HL-60 (cell line): Measurements from ENCODE around the gene PCDHGA1.

Experiments
- DNase-seq, 2 experiments: peaks; one replicate each; pipeline ENCODE4 v3.0.0-alpha.2; 2010 to 2020; ENCODE audit warnings: low read depth in 1 of 2, low spot score in 1 of 2
- H3K27ac ChIP-seq: fragments of 250-450 bp; sonication (Bioruptor Pico); replicated peaks from 2 replicates; pipeline ENCODE4 v1.5.1; 2020; ENCODE audit warnings: mild to moderate bottlenecking, moderate library complexity
- H3K27me3 ChIP-seq: fragments of 250-450 bp; sonication (Bioruptor Pico); 2 replicates; pipeline ENCODE4 v1.5.1; 2021; ENCODE audit warnings: mild to moderate bottlenecking, moderate library complexity; ENCODE audit not compliant: insufficient read depth, poor library complexity, severe bottlenecking
- H3K4me3 ChIP-seq: replicated peaks from 2 replicates; pipeline ENCODE4 v1.5.1; 2011; ENCODE audit warnings: mild to moderate bottlenecking, control low read depth, low read length; ENCODE audit not compliant: insufficient read depth
- CTCF ChIP-seq: IDR thresholded peaks from one replicate; pipeline ENCODE4 v1.5.1; 2011; ENCODE audit warnings: low read length, control low read depth, inconsistent platforms; ENCODE audit not compliant: insufficient read depth
- GABPA ChIP-seq: IDR thresholded peaks from 2 replicates; pipeline ENCODE4 v1.6.1; 2012; ENCODE audit warnings: low read depth
- POLR2AphosphoS5 ChIP-seq: IDR thresholded peaks from 2 replicates; pipeline ENCODE4 v1.6.1; 2012; ENCODE audit warnings: low read depth
- REST ChIP-seq: IDR thresholded peaks from 2 replicates; pipeline ENCODE4 v1.6.1; 2012; ENCODE audit warnings: low read depth; ENCODE audit not compliant: insufficient replicate concordance
- SPI1 ChIP-seq: IDR thresholded peaks from 2 replicates; pipeline ENCODE4 v1.6.1; 2012; ENCODE audit warnings: low read depth, mild to moderate bottlenecking, borderline replicate concordance

PCDHGA1 gene

GRCh38 chr5:141487131-141487530, 156.8 kb downstream of the PCDHGA1 start:
- no peak overlapping the region for H3K4me3 ChIP-seq
- TF ChIP-seq CTCF (no peak), REST (no peak), SPI1 (no peak), GABPA (no peak), POLR2AphosphoS5 (no peak)
- no peak overlapping the region for H3K27ac ChIP-seq
- no peak for DNase-seq
- H3K27me3 ChIP-seq = peaks cover 51% of the 10 kb centered on the region

- no peak for DNase-seq
- Histone ChIP-seq H3K27me3 (peaks cover 59% of the 10 kb centered on the region), H3K27ac (no peak within 1 kb of the TSS), H3K4me3 (no peak within 1 kb of the TSS)
- no peak for TF ChIP-seq GABPA
- TF ChIP-seq SPI1 = no peak
- TF ChIP-seq CTCF = no peak
- no peak for TF ChIP-seq POLR2AphosphoS5
- TF ChIP-seq REST = no peak
These were observed 158.6 kb downstream of the PCDHGA1 start, which contains the start of gene PCDHGC5 for GRCh38 chr5:141488591-141489561. TSS of gene PCDHGC5 (plus strand) at chr5:141489081. CDS start at chr5:141489241, 160 bp downstream.

- DNase-seq = no peak
- Histone ChIP-seq H3K27ac (no peak overlapping the region), H3K4me3 (no peak overlapping the region), H3K27me3 (peaks cover 50% of the 10 kb centered on the region)
- TF ChIP-seq CTCF = no peak
- TF ChIP-seq SPI1 = no peak
- no peak for TF ChIP-seq POLR2AphosphoS5
- no peak for TF ChIP-seq REST
- no peak for TF ChIP-seq GABPA
These were observed 159.5 kb downstream of the PCDHGA1 start for GRCh38 chr5:141489841-141490240.
